Gastrocnemius medialis (tissue), 4 donors: Measurements from ENCODE around the gene AJAP1. TPM values are rescaled to one million over a fixed set of nuclear protein-coding genes. Genes with fewer than 3 reads are reported as not detected.
A peak's percentile ranks its signal among the peaks of the same experiment; 100 is the strongest.

Experiments used
- ATAC-seq, 2 donors: fragments of 150-250 bp; one replicate each; pipeline ENCODE4 v1.9.1; 2016
- DNase-seq, 2 donors: peaks; one replicate each; pipeline ENCODE4 v3.0.0-alpha.2; 2019
- H3K27ac ChIP-seq, 4 donors: fragments of 200-600 bp; sonication (generic); 1 replicate in 1 of 4; 2 replicates in 3 of 4; pipeline ENCODE4 v1.5.1; 2016 to 2018; ENCODE audit warnings: mild to moderate bottlenecking in 2 of 4, moderate library complexity in 1 of 4
- H3K27me3 ChIP-seq, 3 donors: fragments of 200-600 bp; sonication (generic) in 2 of 3; 1 replicate in 1 of 3; 2 replicates in 2 of 3; pipeline versions ENCODE4 v1.5.1 to v1.6.0; 2016 to 2019; ENCODE audit warnings: mild to moderate bottlenecking in 1 of 3, moderate library complexity in 1 of 3
- H3K36me3 ChIP-seq, 2 donors: fragments of 200-600 bp; sonication (generic) in 1 of 2; one replicate each; pipeline ENCODE4 v1.5.1; 2017 to 2018
- H3K4me1 ChIP-seq, 2 donors: fragments of 200-600 bp; sonication (generic) in 1 of 2; one replicate each; pipeline ENCODE4 v1.5.1; 2016 to 2017; ENCODE audit warnings: mild to moderate bottlenecking in 2 of 2
- H3K4me3 ChIP-seq, 4 donors: fragments of 200-600 bp; sonication (generic) in 3 of 4; 1 replicate in 1 of 4; 2 replicates in 3 of 4; pipeline ENCODE4 v1.5.1; 2016 to 2019; ENCODE audit warnings: mild to moderate bottlenecking in 2 of 4
- H3K9me3 ChIP-seq, 3 donors: fragments of 200-600 bp; sonication (generic) in 2 of 3; 1 replicate in 1 of 3; 2 replicates in 2 of 3; pipeline ENCODE4 v1.5.1; 2016 to 2019
- CTCF ChIP-seq, 5 experiments: fragments of 450-650 bp in 3 of 5; fragments of 200-600 bp in 2 of 5; sonication (generic) in 2 of 5; IDR thresholded peaks in 4 of 5; conservative IDR thresholded peaks in 1 of 5; 1 replicate in 4 of 5; 2 replicates in 1 of 5; pipeline ENCODE4 v1.5.1; 2016 to 2019; ENCODE audit warnings: antibody characterized with exemption in 5 of 5, mild to moderate bottlenecking in 3 of 5, moderate library complexity in 3 of 5
- POLR2A ChIP-seq, 2 donors: fragments of 450-650 bp; IDR thresholded peaks; one replicate each; pipeline ENCODE4 v1.6.1; 2017; ENCODE audit warnings: antibody characterized with exemption in 2 of 2, mild to moderate bottlenecking in 2 of 2, moderate library complexity in 2 of 2
- in situ Hi-C, 4 donors: fragments of 200-750 bp; cut with MboI; loops; one replicate each; pipeline versions ENCODE4 v1.15.0 to v1.8.0; 2017; ENCODE audit warnings: low sequenced_read_pairs in 4 of 4
- intact Hi-C: fragments of 100-400 bp; cut with DNase I; formaldehyde crosslinking; loops from one replicate; pipeline ENCODE4 v1.15.1; 2023; ENCODE audit warnings: low total_unique reads
- total RNA-seq, 4 donors: library from RNA; depleted of rRNA; stranded (reverse); fragments of >200 nt; gene quantifications; one replicate each; pipeline versions ENCODE4 v1.1.0 to v1.2.3, GENCODE V29; 2016

Gene AJAP1
- total RNA-seq, 4 donors from 2014 or later: 0.03 to 0.18 (median 0.05) TPM; not detected in 1

GRCh38 chr1:4801192-4801924 lies 146.9 kb downstream of the AJAP1 start:
- peak; percentile 41 to 47 for ATAC-seq
- H3K27me3 ChIP-seq: peaks cover 0 to 3% (median 0%) of the 10 kb centered on the region in 3 donors
- TF ChIP-seq POLR2A (IDR thresholded peaks at IDR 0.05) (no peak), CTCF (IDR thresholded peaks at IDR 0.05 in 4 of 5, conservative IDR thresholded peaks at IDR 0.05 in 1 of 5) (no peak)

GRCh38 chr1:4802024-4802423 lies 147.6 kb downstream of the AJAP1 start:
- H3K27ac ChIP-seq: no peak overlapping the region
- ATAC-seq: no peak
- in situ Hi-C loops (no loop called here), intact Hi-C loops (no loop called here)
- H3K36me3 ChIP-seq: no peaks in the 10 kb centered on the region
- no peak overlapping the region for H3K4me3 ChIP-seq
- DNase-seq: no peak
- H3K27me3 ChIP-seq: peaks cover 0 to 3% (median 0%) of the 10 kb centered on the region in 3 donors
- no peaks in the 10 kb centered on the region for H3K4me1 ChIP-seq
- TF ChIP-seq CTCF (IDR thresholded peaks at IDR 0.05 in 4 of 5, conservative IDR thresholded peaks at IDR 0.05 in 1 of 5) (no peak), POLR2A (IDR thresholded peaks at IDR 0.05) (no peak)
- no peaks in the 10 kb centered on the region for H3K9me3 ChIP-seq

More at GRCh38 chr1:4801192-4801924, 146.9 kb downstream of the AJAP1 start:
- intact Hi-C loops (no loop called here), in situ Hi-C loops (no loop called here)
- DNase-seq: peak; percentile 47 to 54
- no peaks in the 10 kb centered on the region for H3K4me1 ChIP-seq
- no peaks in the 10 kb centered on the region for H3K36me3 ChIP-seq
- H3K9me3 ChIP-seq: no peaks in the 10 kb centered on the region
- H3K4me3 ChIP-seq: no peak overlapping the region
- H3K27ac ChIP-seq: no peak overlapping the region

GRCh38 chr1:4803335-4803734 lies 148.9 kb downstream of the AJAP1 start:
- Histone ChIP-seq H3K36me3 (no peaks in the 10 kb centered on the region), H3K4me3 (no peak overlapping the region), H3K9me3 (no peaks in the 10 kb centered on the region), H3K27ac (no peak overlapping the region), H3K27me3 (peaks cover 0 to 3% (median 0%) of the 10 kb centered on the region in 3 donors), H3K4me1 (no peaks in the 10 kb centered on the region)
- in situ Hi-C loops (no loop called here), intact Hi-C loops (no loop called here)
- DNase-seq: no peak
- ATAC-seq: no peak
- TF ChIP-seq POLR2A (IDR thresholded peaks at IDR 0.05): no peak
- no peak for TF ChIP-seq CTCF (IDR thresholded peaks at IDR 0.05 in 4 of 5, conservative IDR thresholded peaks at IDR 0.05 in 1 of 5)

GRCh38 chr1:4805987-4806386 lies 151.6 kb downstream of the AJAP1 start:
- no peaks in the 10 kb centered on the region for H3K36me3 ChIP-seq
- no peak overlapping the region for H3K27ac ChIP-seq
- DNase-seq (no peak), ATAC-seq (no peak)
- H3K27me3 ChIP-seq: peaks cover 0 to 3% (median 0%) of the 10 kb centered on the region in 3 donors
- in situ Hi-C loops: no loop called here
- no peak for TF ChIP-seq POLR2A (IDR thresholded peaks at IDR 0.05)
- no peak for TF ChIP-seq CTCF (IDR thresholded peaks at IDR 0.05 in 4 of 5, conservative IDR thresholded peaks at IDR 0.05 in 1 of 5)
- no peaks in the 10 kb centered on the region for H3K4me1 ChIP-seq
- H3K4me3 ChIP-seq: no peak overlapping the region
- intact Hi-C loops: no loop called here
- H3K9me3 ChIP-seq: no peaks in the 10 kb centered on the region
